Uterus (tissue), 4 donors: ENCODE measurements around the gene KLK12. TPM values are rescaled to one million over a fixed set of nuclear protein-coding genes. Genes with fewer than 3 reads are reported as not detected.
A peak's percentile ranks its signal among the peaks of the same experiment; 100 is the strongest.

Experiments used
- DNase-seq, 2 donors: peaks; one replicate each; pipeline ENCODE4 v3.0.0-alpha.2; 2019 to 2020
- H3K27ac ChIP-seq, 2 donors: fragments of 200-600 bp; sonication (generic); 1 replicate in 1 of 2; 2 replicates in 1 of 2; pipeline ENCODE4 v1.5.1; 2016 to 2018
- H3K27me3 ChIP-seq, 2 donors: fragments of 200-600 bp; sonication (generic); one replicate each; pipeline ENCODE4 v1.5.1; 2018 to 2019; ENCODE audit warnings: control low read depth in 1 of 2
- H3K36me3 ChIP-seq, 2 donors: fragments of 200-600 bp; sonication (generic); one replicate each; pipeline ENCODE4 v1.5.1; 2019; ENCODE audit warnings: control low read depth in 1 of 2
- H3K4me1 ChIP-seq, 2 donors: fragments of 200-600 bp; sonication (generic); one replicate each; pipeline ENCODE4 v1.5.1; 2018 to 2019; ENCODE audit warnings: control low read depth in 1 of 2
- H3K4me3 ChIP-seq, 2 donors: fragments of 200-600 bp; sonication (generic); 1 replicate in 1 of 2; 2 replicates in 1 of 2; pipeline ENCODE4 v1.5.1; 2018 to 2019; ENCODE audit warnings: mild to moderate bottlenecking in 1 of 2
- H3K9me3 ChIP-seq, 2 donors: fragments of 200-600 bp; sonication (generic); one replicate each; pipeline ENCODE4 v1.5.1; 2019; ENCODE audit warnings: control low read depth in 1 of 2
- CTCF ChIP-seq, 4 experiments: fragments of 200-600 bp in 2 of 4; fragments of 450-650 bp in 2 of 4; sonication (generic) in 2 of 4; IDR thresholded peaks; one replicate each; pipeline ENCODE4 v1.5.1; 2016 to 2019; ENCODE audit warnings: antibody characterized with exemption in 4 of 4, mild to moderate bottlenecking in 2 of 4, moderate library complexity in 1 of 4
- POLR2A ChIP-seq, 2 donors: fragments of 450-650 bp; IDR thresholded peaks; one replicate each; pipeline ENCODE4 v1.6.1; 2016; ENCODE audit warnings: antibody characterized with exemption in 2 of 2, mild to moderate bottlenecking in 1 of 2, moderate library complexity in 1 of 2
- intact Hi-C: fragments of 100-400 bp; cut with DNase I; formaldehyde crosslinking; loops from one replicate; pipeline ENCODE4 v1.15.1; 2023; ENCODE audit warnings: low total_unique reads
- total RNA-seq, 4 donors: library from RNA; depleted of rRNA in 3 of 4; stranded (reverse); fragments of >200 nt in 3 of 4; gene quantifications; one replicate each; pipeline versions ENCODE4 v1.1.0 to v1.2.4, GENCODE V29; 2014 to 2023
- donor health status: DM: yes; HTN: yes; CAD: no.

KLK12 gene
- total RNA-seq, 4 donors from 2014 or later = not detected

GRCh38 chr19:51029718-51030117, 5.1 kb downstream of the KLK12 start:
- no peak for DNase-seq

GRCh38 chr19:51027873-51028272, 6.9 kb downstream of the KLK12 start:
- intact Hi-C loops = loop anchor here (10.0 kb wide), 1 partner anchor 127 kb away; no protein-coding TSS in a partner anchor
- Histone ChIP-seq H3K27ac (no peak overlapping the region), H3K27me3 (peaks cover 0 to 6% of the 10 kb centered on the region in 2 donors), H3K36me3 (no peaks in the 10 kb centered on the region), H3K9me3 (no peaks in the 10 kb centered on the region), H3K4me1 (no peaks in the 10 kb centered on the region), H3K4me3 (no peak overlapping the region)
- DNase-seq = no peak
- no peak for TF ChIP-seq POLR2A (IDR thresholded peaks at IDR 0.05)
- no peak for TF ChIP-seq CTCF (IDR thresholded peaks at IDR 0.05)

More at GRCh38 chr19:51029718-51030117, 5.1 kb downstream of the KLK12 start:
- no peaks in the 10 kb centered on the region for H3K9me3 ChIP-seq
- intact Hi-C loops = loop anchor here (10.0 kb wide), 1 partner anchor 125 kb away; no protein-coding TSS in a partner anchor
- no peaks in the 10 kb centered on the region for H3K4me1 ChIP-seq
- no peaks in the 10 kb centered on the region for H3K36me3 ChIP-seq
- H3K4me3 ChIP-seq = no peak overlapping the region
- TF ChIP-seq CTCF (IDR thresholded peaks at IDR 0.05) (no peak), POLR2A (IDR thresholded peaks at IDR 0.05) (no peak)
- peaks cover 0 to 6% of the 10 kb centered on the region in 2 donors for H3K27me3 ChIP-seq
- H3K27ac ChIP-seq = no peak overlapping the region

DNA sequence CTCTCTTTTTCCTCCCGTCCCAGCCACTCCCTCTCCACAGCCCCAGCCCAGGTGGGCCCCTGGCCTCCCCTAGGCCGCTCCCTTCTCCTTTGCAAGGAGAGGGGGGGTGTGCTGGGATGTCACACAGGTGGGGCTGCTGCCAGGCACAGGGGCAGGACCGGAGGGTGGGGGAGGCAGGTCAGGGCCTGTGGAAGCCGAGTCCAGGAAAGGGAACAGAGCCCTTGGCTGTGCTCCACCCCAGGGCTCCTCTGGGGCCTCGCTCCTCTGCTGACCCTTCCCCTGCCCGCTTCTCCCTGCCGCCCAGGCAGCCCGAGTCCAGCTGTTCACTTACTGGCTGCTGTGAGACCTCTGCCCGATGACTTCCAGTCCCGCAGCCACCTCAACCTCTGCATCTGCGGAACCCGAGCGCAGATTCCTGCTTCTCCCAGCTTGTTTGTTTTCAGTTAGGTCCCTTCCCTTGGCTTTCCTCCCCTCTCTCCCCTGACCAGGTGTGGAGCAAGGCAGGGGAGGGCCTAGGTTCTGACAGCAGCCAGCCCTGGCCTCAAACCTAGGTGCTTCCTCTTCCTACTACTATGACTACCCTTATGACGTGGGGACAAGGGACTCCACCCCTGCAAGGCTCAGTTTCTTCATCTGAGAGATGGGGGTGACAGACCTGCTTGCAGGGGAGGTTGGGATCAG, 7.5 kb downstream of the KLK12 start:
- no peak overlapping the region for H3K27ac ChIP-seq
- DNase-seq = no peak
- intact Hi-C loops = loop anchor here (10.0 kb wide), 1 partner anchor 128 kb away; no protein-coding TSS in a partner anchor

GRCh38 chr19:51026554-51026831, 8.3 kb downstream of the KLK12 start, which contains the start of gene KLK11:
KLK11 (minus strand) TSS chr19:51026616; CDS start chr19:51025631, 985 bp downstream.
- TF ChIP-seq CTCF (IDR thresholded peaks at IDR 0.05) (no peak), POLR2A (IDR thresholded peaks at IDR 0.05) (peak in 1 of 2 donors; percentile 33)
- no peaks in the 10 kb centered on the region for H3K9me3 ChIP-seq
- H3K4me1 ChIP-seq = no peaks in the 10 kb centered on the region
- DNase-seq = no peak
- H3K27ac ChIP-seq = no peak within 1 kb of the TSS
- no peak within 1 kb of the TSS for H3K4me3 ChIP-seq
- peaks cover 0 to 6% of the 10 kb centered on the region in 2 donors for H3K27me3 ChIP-seq
- H3K36me3 ChIP-seq = no peaks in the 10 kb centered on the region
- intact Hi-C loops = loop anchor here (10.0 kb wide), 1 partner anchor 128 kb away; no protein-coding TSS in a partner anchor

More for the DNA sequence above, 7.5 kb downstream of the KLK12 start:
- Histone ChIP-seq H3K27me3 (peaks cover 0 to 6% of the 10 kb centered on the region in 2 donors), H3K9me3 (no peaks in the 10 kb centered on the region), H3K36me3 (no peaks in the 10 kb centered on the region), H3K4me1 (no peaks in the 10 kb centered on the region), H3K4me3 (no peak overlapping the region)
- TF ChIP-seq POLR2A (IDR thresholded peaks at IDR 0.05) (no peak), CTCF (IDR thresholded peaks at IDR 0.05) (no peak)

- DNase-seq = no peak
- Histone ChIP-seq H3K36me3 (no peaks in the 10 kb centered on the region), H3K4me1 (no peaks in the 10 kb centered on the region), H3K9me3 (no peaks in the 10 kb centered on the region), H3K4me3 (no peak overlapping the region), H3K27me3 (peaks cover 0 to 6% of the 10 kb centered on the region in 2 donors), H3K27ac (no peak overlapping the region)
- intact Hi-C loops = loop anchor here (10.0 kb wide), 1 partner anchor 129 kb away; no protein-coding TSS in a partner anchor
- TF ChIP-seq POLR2A (IDR thresholded peaks at IDR 0.05) = no peak
- TF ChIP-seq CTCF (IDR thresholded peaks at IDR 0.05) = no peak
Observed at GRCh38 chr19:51025809-51026553, 8.8 kb downstream of the KLK12 start.
